Spinal cord (tissue), 10 donors: Measurements from ENCODE around the gene CXCR4. TPM values are rescaled to one million over a fixed set of nuclear protein-coding genes. Genes with fewer than 3 reads are reported as not detected.
"Not testable (repeated sequence)": the region's sequence is repeated elsewhere in the genome, so short reads cannot be mapped to it uniquely, and the experiment has no call there.

ENCODE experiments used
- DNase-seq, 6 donors: peaks; one replicate each; pipeline versions ENCODE4 v3.0.0 to v3.0.0-alpha.2; 2013 to 2015; ENCODE audit warnings: low spot score in 6 of 6, low read depth in 4 of 6
- H3K27ac ChIP-seq: one replicate; pipeline ENCODE4 v1.5.1; 2013; ENCODE audit warnings: low read depth, low read length, control low read depth
- H3K27me3 ChIP-seq: one replicate; pipeline ENCODE4 v1.6.1; 2013; ENCODE audit warnings: low read length; ENCODE audit not compliant: control insufficient read depth, insufficient read depth
- H3K36me3 ChIP-seq: one replicate; pipeline ENCODE4 v1.6.1; 2013; ENCODE audit warnings: low read length; ENCODE audit not compliant: control insufficient read depth, insufficient read depth
- H3K4me1 ChIP-seq: one replicate; pipeline ENCODE4 v1.6.1; 2013; ENCODE audit warnings: low read length; ENCODE audit not compliant: control insufficient read depth, insufficient read depth
- H3K4me3 ChIP-seq: one replicate; pipeline ENCODE4 v1.5.1; 2013; ENCODE audit warnings: low read depth, low read length, control low read depth
- H3K9me3 ChIP-seq: one replicate; pipeline ENCODE4 v1.6.1; 2013; ENCODE audit warnings: low read length; ENCODE audit not compliant: control insufficient read depth, insufficient read depth
- WGBS: methylation state at CpG from one replicate; pipeline ENCODE4 v1.1.5; 2013; ENCODE audit warnings: missing lambda C conversion rate; ENCODE audit not compliant: insufficient coverage; 5-methylcytosine and 5-hydroxymethylcytosine counted together
- polyA plus RNA-seq, 2 donors: library from polyadenylated mRNA; unstranded; fragments of 120-200 nt; gene quantifications; one replicate each; pipeline ENCODE4 v1.2.1, GENCODE V29; 2013; ENCODE audit not compliant: insufficient read length in 2 of 2
- total RNA-seq, 2 donors: library from RNA; depleted of rRNA in 1 of 2; stranded (reverse); fragments of 120-200 nt in 1 of 2; fragments of >200 nt in 1 of 2; gene quantifications; one replicate each; pipeline versions ENCODE4 v1.2.3 to v1.2.4, GENCODE V29; 2013 to 2014
- donor health status: healthy.

Gene CXCR4
- total and polyA plus RNA-seq, 4 donors = 19.2 to 60.3 (median 48.1) TPM

DNA sequence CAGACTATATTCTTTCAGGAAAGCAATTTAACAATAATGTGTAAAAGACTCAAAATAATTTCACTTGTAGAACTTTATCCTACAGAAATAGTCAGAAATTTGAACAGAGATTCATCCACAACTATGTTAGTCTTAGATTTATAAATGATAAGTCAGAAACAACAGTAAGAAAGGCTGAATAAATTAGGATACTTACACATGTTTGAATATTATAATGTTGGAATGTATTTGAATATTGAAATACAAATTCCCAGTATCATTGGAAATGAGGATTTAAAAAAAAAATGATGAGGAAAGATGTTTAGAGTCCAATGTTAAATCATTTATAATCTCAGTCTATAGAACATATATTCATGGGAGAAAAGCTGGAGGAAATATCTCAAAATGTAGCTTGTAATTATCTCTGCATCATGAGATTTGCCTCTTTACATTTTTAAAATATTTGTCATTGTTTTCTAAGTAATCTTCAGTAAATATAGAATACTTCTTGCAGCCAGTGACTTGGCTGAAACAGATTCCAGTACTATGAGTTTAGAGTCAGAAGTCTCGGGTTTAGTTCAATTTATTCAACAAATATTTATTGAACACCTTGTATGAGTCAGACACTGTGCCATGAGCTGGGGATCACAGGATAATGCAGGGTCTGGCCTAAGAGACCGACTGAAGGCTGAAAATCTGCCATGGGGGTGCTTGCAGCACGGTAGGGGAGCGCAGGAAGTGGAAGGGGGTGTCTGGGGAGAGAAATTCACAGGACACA, 32.3 kb downstream of the CXCR4 start:
- no peaks in the 10 kb centered on the region for H3K27me3 ChIP-seq
- 80% methylated on average over 1 of the region's 4 CpGs for WGBS

DNA sequence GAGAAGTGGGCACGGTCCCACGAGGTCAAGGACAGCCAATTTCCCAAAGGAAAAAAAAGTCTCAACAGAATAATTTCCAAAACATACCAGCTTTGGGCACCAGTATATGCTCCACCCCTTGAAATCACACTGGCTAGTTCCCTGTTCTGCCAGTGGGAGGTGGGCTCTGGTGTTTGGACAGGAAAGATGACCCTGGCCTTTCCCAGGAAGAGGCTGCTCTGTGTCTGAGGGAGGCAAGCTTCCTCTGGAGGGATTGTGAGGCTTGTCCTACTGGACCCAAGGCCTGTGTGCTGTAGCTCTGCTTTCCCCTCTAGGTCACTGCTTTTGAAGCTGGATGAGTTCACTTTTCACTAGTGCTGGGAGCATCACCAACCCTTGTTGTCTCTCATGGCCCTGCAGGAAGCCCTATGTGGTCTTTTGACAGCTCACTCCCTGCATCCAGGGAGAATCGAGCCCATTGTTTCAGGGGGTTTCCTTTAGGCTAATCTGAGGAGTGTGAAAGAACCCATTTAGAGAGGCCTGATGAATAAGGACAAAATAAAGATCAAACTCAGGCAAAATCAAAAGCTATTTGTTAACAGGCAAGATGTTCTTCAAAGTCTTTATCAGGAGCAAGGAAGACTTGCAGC, 36.3 kb downstream of the CXCR4 start:
- no peaks in the 10 kb centered on the region for H3K4me1 ChIP-seq

More for the DNA sequence above, 32.3 kb downstream of the CXCR4 start:
- Histone ChIP-seq H3K9me3 (no peaks in the 10 kb centered on the region), H3K27ac (no peak overlapping the region), H3K36me3 (no peaks in the 10 kb centered on the region), H3K4me1 (no peaks in the 10 kb centered on the region), H3K4me3 (no peak overlapping the region)
- DNase-seq = no peak

DNA sequence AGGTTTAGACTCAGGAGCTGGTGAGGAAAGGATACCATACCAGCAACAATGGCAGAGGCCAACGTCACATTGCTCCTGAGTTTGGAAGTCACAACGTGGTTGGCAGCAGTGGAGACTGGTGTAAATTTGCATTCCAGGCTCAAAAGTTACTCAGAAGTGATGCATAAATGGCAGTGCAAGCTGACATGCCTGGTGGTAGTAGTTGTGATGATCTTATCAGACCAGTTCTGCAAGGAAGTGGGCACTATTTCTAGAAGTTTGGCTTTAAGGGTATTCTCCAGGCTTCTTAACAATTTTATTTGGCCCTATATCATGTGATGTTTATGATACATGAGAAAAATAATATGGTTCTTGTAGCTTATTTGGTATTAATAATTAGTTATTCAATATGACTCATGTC, 37.8 kb downstream of the CXCR4 start:
- H3K27ac ChIP-seq = no peak overlapping the region
- no peak for DNase-seq
- H3K27me3 ChIP-seq = no peaks in the 10 kb centered on the region
- 69% methylated on average over 2 of the region's 2 CpGs for WGBS
- H3K4me1 ChIP-seq = no peaks in the 10 kb centered on the region
- no peaks in the 10 kb centered on the region for H3K36me3 ChIP-seq
- H3K4me3 ChIP-seq = no peak overlapping the region
- H3K9me3 ChIP-seq = no peaks in the 10 kb centered on the region

More for the DNA sequence above, 36.3 kb downstream of the CXCR4 start:
- H3K36me3 ChIP-seq = no peaks in the 10 kb centered on the region
- no CpG with 5 or more reads among the region's 3 CpGs for WGBS
- H3K27ac ChIP-seq = no peak overlapping the region
- DNase-seq = no peak
- H3K27me3 ChIP-seq = no peaks in the 10 kb centered on the region
- no peaks in the 10 kb centered on the region for H3K9me3 ChIP-seq
- no peak overlapping the region for H3K4me3 ChIP-seq

DNA sequence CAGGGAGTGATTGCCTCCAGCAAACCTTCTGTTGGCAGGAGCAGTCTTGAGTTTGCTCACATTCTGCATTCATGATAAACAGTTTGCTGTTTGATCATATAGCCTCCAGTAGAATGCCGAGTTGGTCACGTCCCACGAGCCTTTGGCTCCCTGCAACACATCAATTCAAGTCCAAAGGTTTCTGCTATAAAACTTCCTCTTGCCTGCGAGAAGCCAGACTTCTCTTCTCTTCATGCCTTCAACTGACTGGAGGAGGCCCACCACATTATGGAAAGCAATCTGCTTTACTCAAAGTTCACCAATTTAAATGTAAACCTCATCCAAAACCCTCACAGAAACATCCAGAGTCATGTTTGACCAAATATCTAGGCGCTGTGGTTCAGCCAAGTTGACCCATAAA, 40.8 kb downstream of the CXCR4 start:
- Histone ChIP-seq H3K27me3 (no peaks in the 10 kb centered on the region), H3K4me1 (no peaks in the 10 kb centered on the region), H3K36me3 (no peaks in the 10 kb centered on the region), H3K9me3 (no peaks in the 10 kb centered on the region), H3K27ac (no peak overlapping the region), H3K4me3 (no peak overlapping the region)
- 97% methylated on average over 4 of the region's 5 CpGs for WGBS
- DNase-seq = no peak

DNA sequence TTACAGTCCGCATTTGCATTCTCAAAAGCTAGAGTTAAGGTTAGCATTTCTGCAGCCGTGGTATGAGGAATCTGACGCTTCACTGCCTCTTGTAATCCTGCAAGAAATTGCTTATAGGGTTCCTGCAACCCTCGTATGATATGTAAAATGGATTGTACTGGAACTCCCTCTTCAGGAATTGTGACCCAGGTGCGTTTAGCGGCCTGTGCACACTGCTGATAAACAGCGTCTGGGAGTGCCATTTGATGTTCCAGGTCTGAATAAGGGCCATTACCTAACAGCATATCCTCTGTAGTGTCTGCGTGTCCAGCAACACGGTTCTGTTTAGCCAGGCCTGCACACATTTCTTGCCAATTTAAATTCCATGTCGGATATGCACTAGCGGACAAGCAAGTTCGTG, 42.5 kb downstream of the CXCR4 start:
- no peaks in the 10 kb centered on the region for H3K27me3 ChIP-seq
- H3K9me3 ChIP-seq = no peaks in the 10 kb centered on the region
- H3K4me3 ChIP-seq = no peak overlapping the region
- no peak overlapping the region for H3K27ac ChIP-seq
- DNase-seq = peak in 1 of 6 donors; percentile 52
- 81% methylated on average over 11 of the region's 12 CpGs for WGBS
- no peaks in the 10 kb centered on the region for H3K4me1 ChIP-seq
- H3K36me3 ChIP-seq = no peaks in the 10 kb centered on the region

DNA sequence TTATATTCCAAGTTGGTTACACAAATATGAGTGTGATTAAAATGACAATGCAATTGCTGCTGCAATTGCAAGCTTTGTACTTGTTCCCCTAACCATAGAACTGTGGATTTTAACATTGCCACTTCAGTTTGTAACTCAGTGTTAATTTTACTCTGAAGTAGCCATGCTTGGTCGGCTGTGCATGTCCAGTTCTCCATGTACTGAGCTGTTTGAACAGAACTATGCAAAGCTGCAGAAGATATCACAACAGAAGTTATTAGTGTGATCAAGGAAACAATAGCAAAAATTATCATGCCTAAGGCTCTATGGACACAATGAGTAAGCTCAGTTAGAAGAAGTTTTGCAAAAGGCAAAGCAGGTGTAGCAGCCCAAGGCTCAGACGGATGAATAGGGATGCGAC, 45.3 kb downstream of the CXCR4 start:
- no peak overlapping the region for H3K4me3 ChIP-seq
- no peaks in the 10 kb centered on the region for H3K27me3 ChIP-seq
- 94% methylated on average over 3 of the region's 3 CpGs for WGBS
- peaks cover 5% of the 10 kb centered on the region for H3K4me1 ChIP-seq
- DNase-seq = no peak
- H3K27ac ChIP-seq = no peak overlapping the region
- no peaks in the 10 kb centered on the region for H3K9me3 ChIP-seq
- H3K36me3 ChIP-seq = no peaks in the 10 kb centered on the region

DNA sequence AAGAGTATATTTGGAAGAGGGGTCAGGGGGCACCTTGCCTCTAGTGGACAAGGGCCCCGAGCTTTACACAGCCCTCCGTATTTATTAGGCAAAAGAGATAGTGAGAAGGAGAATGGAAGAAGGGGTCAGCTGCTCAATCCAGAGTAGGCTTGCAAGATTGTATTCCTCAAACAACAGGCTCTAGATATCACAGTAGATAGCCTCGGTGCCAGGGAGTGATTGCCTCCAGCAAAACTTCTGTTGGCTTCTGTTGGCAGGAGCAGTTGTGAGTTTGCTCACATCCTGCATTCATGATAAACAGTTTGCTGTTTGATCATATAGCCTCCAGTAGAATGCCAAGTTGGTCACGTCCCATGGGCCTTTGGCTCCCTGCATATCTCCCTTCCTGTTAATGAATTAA, 46.1 kb downstream of the CXCR4 start:
- H3K36me3 ChIP-seq, H3K4me3 ChIP-seq, DNase-seq, H3K27ac ChIP-seq, H3K27me3 ChIP-seq, H3K9me3 ChIP-seq, H3K4me1 ChIP-seq: not testable (repeated sequence)
- 100% methylated on average over 1 of the region's 4 CpGs for WGBS

DNA sequence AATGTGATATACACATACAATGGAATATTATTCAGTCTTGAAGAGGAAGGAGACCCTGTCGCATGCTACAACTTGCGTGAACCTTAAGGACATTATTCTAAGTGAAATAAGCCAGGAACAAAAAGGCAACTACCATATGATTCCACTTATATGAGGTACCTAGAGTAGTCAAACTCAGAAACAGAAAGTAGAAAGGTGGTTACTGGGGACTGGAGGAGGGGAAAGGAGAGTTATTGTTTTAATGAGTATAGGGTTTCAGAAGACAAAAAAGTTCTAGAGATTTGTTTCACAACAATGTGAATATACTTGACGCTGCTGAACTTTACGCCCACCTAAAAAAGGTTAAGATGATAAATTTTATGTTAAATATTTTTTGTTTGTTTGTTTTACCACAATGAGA, 47.0 kb downstream of the CXCR4 start:
- Histone ChIP-seq H3K27ac (no peak overlapping the region), H3K4me3 (no peak overlapping the region), H3K36me3 (no peaks in the 10 kb centered on the region), H3K4me1 (peaks cover 9% of the 10 kb centered on the region), H3K9me3 (no peaks in the 10 kb centered on the region), H3K27me3 (no peaks in the 10 kb centered on the region)
- WGBS = no CpG with 5 or more reads among the region's 4 CpGs
- DNase-seq = no peak

DNA sequence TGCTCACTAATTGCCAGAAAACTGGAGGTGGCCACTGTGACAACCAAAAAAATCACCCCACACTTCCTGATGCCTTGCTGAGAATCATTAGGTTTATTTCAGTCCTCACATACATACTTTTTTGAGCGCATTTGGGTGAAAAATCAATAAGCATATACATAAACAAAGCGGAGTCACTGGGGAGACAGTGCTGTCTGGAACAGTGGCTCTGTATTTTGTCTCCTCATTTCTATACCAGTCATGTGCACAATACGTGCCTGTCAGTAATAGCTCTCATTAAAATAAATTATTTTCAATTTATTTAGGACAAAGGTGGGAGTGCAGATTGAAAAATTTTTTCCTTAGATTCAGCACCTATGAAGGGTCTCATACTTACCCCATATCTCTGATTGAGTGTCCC, 48.2 kb downstream of the CXCR4 start:
- Histone ChIP-seq H3K36me3 (no peaks in the 10 kb centered on the region), H3K4me1 (peaks cover 9% of the 10 kb centered on the region), H3K9me3 (no peaks in the 10 kb centered on the region), H3K27ac (no peak overlapping the region), H3K4me3 (no peak overlapping the region), H3K27me3 (no peaks in the 10 kb centered on the region)
- peak in 1 of 6 donors; percentile 31 for DNase-seq
- WGBS = no CpG with 5 or more reads among the region's 3 CpGs
